ENCODE data around the gene ZYX. TPM values are rescaled to one million over a fixed set of nuclear protein-coding genes. Genes with fewer than 3 reads are reported as not detected.
"Not testable (repeated sequence)": the region's sequence is repeated elsewhere in the genome, so short reads cannot be mapped to it uniquely, and the experiment has no call there.

Gene ZYX
- total and polyA plus RNA-seq, 9 donors, result 44.2 to 282 (median 167) TPM

- DNase-seq, result no peak
- intact Hi-C loops (cut with DNase I), result no loop called here
- Histone ChIP-seq H3K9me3 (no peaks in the 10 kb centered on the region), H3K4me1 (ENCODE audit: insufficient read depth) (no peaks in the 10 kb centered on the region), H3K36me3 (no peaks in the 10 kb centered on the region), H3K27ac (no peak overlapping the region), H3K4me3 (no peak overlapping the region), H3K27me3 (no peaks in the 10 kb centered on the region)
- TF ChIP-seq EP300 (IDR thresholded peaks at IDR 0.05), result no peak
- no peak for TF ChIP-seq CTCF (IDR thresholded peaks at IDR 0.05)
- no peak for TF ChIP-seq POLR2A (IDR thresholded peaks at IDR 0.05)
- 91 to 98% (median 96%) methylated on average over 20 of the region's 20 CpGs for WGBS, 3 donors
These were observed 18.5 kb downstream of the ZYX start for GRCh38 chr7:143399642-143400041.

- peaks cover 6% of the 10 kb centered on the region for H3K4me1 ChIP-seq (ENCODE audit: insufficient read depth)
- TF ChIP-seq POLR2A (IDR thresholded peaks at IDR 0.05) (no peak), CTCF (IDR thresholded peaks at IDR 0.05) (no peak), EP300 (IDR thresholded peaks at IDR 0.05) (no peak)
- H3K9me3 ChIP-seq, result no peaks in the 10 kb centered on the region
- no peak overlapping the region for H3K4me3 ChIP-seq
- DNase-seq, result no peak
- intact Hi-C loops (cut with DNase I), result no loop called here
- WGBS, 3 donors, result 79 to 83% (median 81%) methylated on average over 12 of the region's 12 CpGs
- H3K27me3 ChIP-seq, result no peaks in the 10 kb centered on the region
- H3K36me3 ChIP-seq, result no peaks in the 10 kb centered on the region
- no peak overlapping the region for H3K27ac ChIP-seq
These were observed 20.1 kb downstream of the ZYX start for GRCh38 chr7:143401265-143401664.

- H3K4me1 ChIP-seq (ENCODE audit: insufficient read depth); H3K4me3 ChIP-seq; H3K9me3 ChIP-seq; H3K27ac ChIP-seq; DNase-seq; intact Hi-C loops (cut with DNase I); H3K27me3 ChIP-seq; H3K36me3 ChIP-seq: not testable (repeated sequence)
- WGBS, 3 donors, result 72 to 75% (median 73%) methylated on average over 4 of the region's 4 CpGs
These were observed 21.1 kb downstream of the ZYX start for GRCh38 chr7:143402233-143402632.

- no peaks in the 10 kb centered on the region for H3K27me3 ChIP-seq
- H3K4me1 ChIP-seq (ENCODE audit: insufficient read depth), result peaks cover 9% of the 10 kb centered on the region
- no peaks in the 10 kb centered on the region for H3K36me3 ChIP-seq
- WGBS, 3 donors, result 11 to 29% (median 12%) methylated on average over 9 of the region's 9 CpGs
- peak in 4 of 5 donors; percentile 49 to 72 (median 60) for DNase-seq
- intact Hi-C loops (cut with DNase I), result no loop called here
- no peaks in the 10 kb centered on the region for H3K9me3 ChIP-seq
- TF ChIP-seq EP300 (IDR thresholded peaks at IDR 0.05) (no peak), CTCF (IDR thresholded peaks at IDR 0.05) (no peak), POLR2A (IDR thresholded peaks at IDR 0.05) (no peak)
- H3K4me3 ChIP-seq, result no peak overlapping the region
- no peak overlapping the region for H3K27ac ChIP-seq
These were observed 24.2 kb downstream of the ZYX start for GRCh38 chr7:143405173-143406001.

- Histone ChIP-seq H3K36me3 (no peaks in the 10 kb centered on the region), H3K27ac (no peak overlapping the region), H3K4me3 (no peak overlapping the region), H3K27me3 (no peaks in the 10 kb centered on the region), H3K4me1 (ENCODE audit: insufficient read depth) (peaks cover 9% of the 10 kb centered on the region), H3K9me3 (no peaks in the 10 kb centered on the region)
- TF ChIP-seq EP300 (IDR thresholded peaks at IDR 0.05) (no peak), POLR2A (IDR thresholded peaks at IDR 0.05) (no peak), CTCF (IDR thresholded peaks at IDR 0.05) (no peak)
- WGBS, 3 donors, result 85 to 87% (median 85%) methylated on average over 3 of the region's 3 CpGs
- intact Hi-C loops (cut with DNase I), result no loop called here
- DNase-seq, result no peak
These were observed 24.8 kb downstream of the ZYX start for GRCh38 chr7:143406002-143406357.
